GM10847 (cell line): ENCODE data around the gene HOXA13.

ENCODE experiments used
- POLR2A ChIP-seq: IDR thresholded peaks from 2 replicates; pipeline ENCODE4 v1.6.1; 2011; ENCODE audit not compliant: insufficient read length; ENCODE audit errors: extremely low read depth

HOXA13 gene

GRCh38 chr7:27203365-27203953 lies 3.6 kb upstream of the HOXA13 start:
- no peak for TF ChIP-seq POLR2A

GRCh38 chr7:27202862-27203134 lies 2.9 kb upstream of the HOXA13 start:
- no peak for TF ChIP-seq POLR2A

- TF ChIP-seq POLR2A: no peak
Observed at GRCh38 chr7:27202018-27202861, 2.3 kb upstream of the HOXA13 start.

- no peak for TF ChIP-seq POLR2A
Observed at GRCh38 chr7:27201580-27202017, 1.7 kb upstream of the HOXA13 start.

GRCh38 chr7:27200761-27201579 lies 1.1 kb upstream of the HOXA13 start:
- no peak for TF ChIP-seq POLR2A

- TF ChIP-seq POLR2A: no peak
Observed at GRCh38 chr7:27198871-27199801, 755 bp downstream of the HOXA13 start.

GRCh38 chr7:27198138-27198841 lies 1.6 kb downstream of the HOXA13 start:
- TF ChIP-seq POLR2A: no peak

- TF ChIP-seq POLR2A: no peak
Observed at GRCh38 chr7:27197137-27198042, 2.5 kb downstream of the HOXA13 start.

GRCh38 chr7:27196287-27196767 lies 3.6 kb downstream of the HOXA13 start:
- no peak for TF ChIP-seq POLR2A

GRCh38 chr7:27194686-27195379 lies 5.1 kb downstream of the HOXA13 start:
- no peak for TF ChIP-seq POLR2A

GRCh38 chr7:27194002-27194352 lies 5.9 kb downstream of the HOXA13 start:
- no peak for TF ChIP-seq POLR2A

GRCh38 chr7:27193335-27194001 lies 6.4 kb downstream of the HOXA13 start:
- no peak for TF ChIP-seq POLR2A
